MV-4-11 (cell line): ENCODE measurements around the gene LSM7.

Experiments used
- DNase-seq: peaks from one replicate; lab custom pipeline; 2025; lab: John Stamatoyannopoulos, UW

LSM7 gene

GRCh38 chr19:2278459-2279158, 49.8 kb downstream of the LSM7 start:
- DNase-seq: no peak

GRCh38 chr19:2277138-2277537, 51.2 kb downstream of the LSM7 start:
- DNase-seq: no peak

DNA sequence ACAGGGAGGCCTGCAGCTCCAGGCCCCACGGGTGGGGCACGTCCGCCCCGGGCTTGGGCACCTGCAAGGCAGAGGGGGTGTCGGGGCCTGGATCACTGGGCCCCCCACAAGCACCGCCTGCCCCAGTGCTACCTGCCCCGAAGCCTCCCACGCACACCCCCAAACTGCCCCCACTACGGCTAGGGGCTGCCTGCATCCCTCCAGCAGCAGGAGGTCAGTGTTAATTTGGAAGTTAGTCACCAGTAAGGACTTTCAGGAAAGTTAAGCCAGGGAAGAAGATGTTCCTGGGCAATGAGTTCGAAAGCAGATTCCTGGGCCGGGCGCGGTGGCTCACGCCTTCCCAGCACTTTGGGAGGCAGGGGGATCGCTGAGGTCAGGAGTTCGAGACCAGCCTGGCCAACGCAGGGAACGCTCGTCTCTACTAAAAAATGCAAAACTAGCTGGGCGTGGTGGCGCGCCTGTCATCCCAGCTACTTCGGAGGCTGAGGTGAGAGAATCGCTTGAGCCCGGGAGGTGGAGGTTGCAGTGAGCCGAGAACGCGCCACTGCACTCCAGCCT, 51.9 kb downstream of the LSM7 start:
- no peak for DNase-seq

- DNase-seq: no peak
Measured at GRCh38 chr19:2275588-2276428, 52.6 kb downstream of the LSM7 start.

DNA sequence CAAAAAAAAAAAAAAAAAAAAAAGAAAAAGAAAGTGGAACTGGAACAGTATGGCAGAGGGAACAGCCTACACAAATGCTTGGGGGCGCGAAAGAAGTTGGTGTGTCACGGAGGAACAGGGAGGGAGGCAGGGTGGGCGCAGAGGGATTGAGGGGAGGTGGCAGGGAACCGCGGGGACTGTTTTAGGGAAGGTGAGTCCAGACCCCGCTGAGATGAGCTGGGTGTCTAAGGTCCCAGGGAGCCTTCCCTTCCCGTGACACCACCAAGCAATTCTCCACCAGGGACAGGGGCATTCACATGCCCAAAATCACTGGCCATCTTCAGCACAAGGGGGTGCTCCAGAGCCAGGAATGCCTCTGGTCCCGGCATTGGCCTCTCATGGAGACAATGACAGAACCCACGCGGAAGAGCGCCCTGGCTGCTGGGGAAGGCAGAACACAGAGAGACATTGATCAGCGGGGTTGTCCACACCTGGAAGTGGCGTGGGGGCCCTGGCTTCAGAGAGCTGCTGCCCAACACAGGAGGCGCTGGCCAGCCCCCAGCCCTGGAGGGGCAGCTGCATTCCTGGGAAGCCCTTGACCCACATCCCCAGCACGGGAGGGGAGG, 53.4 kb downstream of the LSM7 start:
- peak; percentile 73 for DNase-seq

- no peak for DNase-seq
Measured at GRCh38 chr19:2274185-2274711, 54.1 kb downstream of the LSM7 start.

GRCh38 chr19:2273356-2274184, 54.8 kb downstream of the LSM7 start:
- DNase-seq: peak; percentile 88
